ENCODE results near the gene KLHL30. TPM values are rescaled to one million over a fixed set of nuclear protein-coding genes. Genes with fewer than 3 reads are reported as not detected.
"Not testable (repeated sequence)": the region's sequence is repeated elsewhere in the genome, so short reads cannot be mapped to it uniquely, and the experiment has no call there.

Gene KLHL30
- total RNA-seq, 1 experiment from 2014 or later, result 0.61 TPM

DNA sequence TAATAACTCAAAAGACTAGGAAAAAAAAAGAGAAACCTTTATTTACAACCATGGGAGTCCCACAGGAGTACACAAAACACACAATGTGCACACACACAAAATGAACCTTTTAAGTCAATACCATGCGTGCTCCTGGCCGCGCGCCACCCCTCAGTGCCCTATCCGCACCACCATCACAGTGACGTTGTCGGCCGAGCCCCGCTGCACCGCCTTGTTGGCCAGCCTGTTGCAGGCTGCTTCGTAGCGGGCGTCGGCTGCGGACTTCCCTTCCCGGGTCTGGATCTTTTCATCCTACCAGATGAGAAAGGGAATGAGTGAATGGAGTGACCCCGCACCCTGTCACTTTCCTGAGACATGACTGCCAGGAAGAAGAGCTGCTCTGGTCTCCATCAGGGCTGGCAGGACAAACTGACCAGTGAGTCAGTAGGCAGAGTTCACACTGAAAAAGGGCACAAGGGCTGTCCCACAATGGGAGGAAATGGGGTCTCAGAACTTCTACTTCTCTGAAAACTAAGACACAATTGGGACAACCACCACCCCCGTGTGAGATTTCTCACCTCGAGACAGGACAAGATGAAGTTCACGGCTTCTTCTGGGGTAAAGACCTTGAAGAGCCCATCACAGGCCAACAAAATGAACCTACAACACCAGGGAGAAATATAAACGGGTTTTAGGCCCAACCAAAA, 32.1 kb downstream of the KLHL30 start:
- H3K9me3 ChIP-seq (ENCODE audit: control insufficient read depth in 1 of 2, insufficient read depth in 1 of 2, low read depth in 1 of 2, low read length in 2 of 2), result no peaks in the 10 kb centered on the region
- ATAC-seq (no peak), DNase-seq (ENCODE audit: low read depth, low spot score) (no peak)
- no peak overlapping the region for H3K4me3 ChIP-seq (replicated peaks in 1 of 2; ENCODE audit: low read depth in 1 of 2, low read length in 2 of 2)
- ChIA-PET CTCF (no interaction called here), POLR2A (no interaction called here), RAD21 (ENCODE audit: low non-redundant PET in 1 of 2, low total read pairs in 2 of 2, uncharacterized antibody in 2 of 2, unreplicated experiment in 2 of 2) (no interaction called here)
- intact Hi-C loops (cut with micrococcal nuclease), result no loop called here
- H3K4me1 ChIP-seq (ENCODE audit: control insufficient read depth in 1 of 2, insufficient read depth in 2 of 2, low read length in 2 of 2), result 0 out of 4 replicates have a peak, but pooled peaks cover 0 to 2% of the 10 kb centered on the region in 2 experiments
- no TSS peak for BruUV-seq (replicated peaks)
- TF ChIP-seq CBX3 (IDR thresholded peaks at IDR 0.05; ENCODE audit: low read depth), result no peak
- H3K9me2 ChIP-seq (ENCODE audit: insufficient read depth), result no peaks in the 10 kb centered on the region
- 0 out of 2 replicates have a peak, but pooled peaks cover 9% of the 10 kb centered on the region for H4K20me1 ChIP-seq (ENCODE audit: insufficient read depth)
- no peak overlapping the region for H2AFZ ChIP-seq (ENCODE audit: low read depth, low read length, poor library complexity, severe bottlenecking)
- H3K4me2 ChIP-seq (ENCODE audit: low read length), result no peak overlapping the region
- H3K79me2 ChIP-seq (ENCODE audit: insufficient read depth, low read length), result no peaks in the 10 kb centered on the region
- H3K27ac ChIP-seq (ENCODE audit: low read depth, low read length), result no peak overlapping the region
- no peak overlapping the region for H3K9ac ChIP-seq (ENCODE audit: low read length)
- no peaks in the 10 kb centered on the region for H3K27me3 ChIP-seq (ENCODE audit: insufficient read depth, low read length)
- H3K36me3 ChIP-seq (ENCODE audit: control insufficient read depth in 1 of 2, insufficient read depth in 2 of 2, low read length in 2 of 2), result peaks cover 7 to 33% of the 10 kb centered on the region in 2 experiments; a peak in 3 of 4 replicates

GRCh38 chr2:238171072-238171431, 32.6 kb downstream of the KLHL30 start:
- peaks cover 7 to 36% of the 10 kb centered on the region in 2 experiments; a peak in 3 of 4 replicates for H3K36me3 ChIP-seq (ENCODE audit: control insufficient read depth in 1 of 2, insufficient read depth in 2 of 2, low read length in 2 of 2)
- ATAC-seq; H3K4me3 ChIP-seq (replicated peaks in 1 of 2; ENCODE audit: low read depth in 1 of 2, low read length in 2 of 2); H3K9ac ChIP-seq (ENCODE audit: low read length); RAD21 ChIA-PET (ENCODE audit: low non-redundant PET in 1 of 2, low total read pairs in 2 of 2, uncharacterized antibody in 2 of 2, unreplicated experiment in 2 of 2); H4K20me1 ChIP-seq (ENCODE audit: insufficient read depth); H3K4me1 ChIP-seq (ENCODE audit: control insufficient read depth in 1 of 2, insufficient read depth in 2 of 2, low read length in 2 of 2); BruUV-seq (replicated peaks); H3K4me2 ChIP-seq (ENCODE audit: low read length); DNase-seq (ENCODE audit: low read depth, low spot score); H3K9me2 ChIP-seq (ENCODE audit: insufficient read depth); H3K9me3 ChIP-seq (ENCODE audit: control insufficient read depth in 1 of 2, insufficient read depth in 1 of 2, low read depth in 1 of 2, low read length in 2 of 2); POLR2A ChIA-PET; H3K79me2 ChIP-seq (ENCODE audit: insufficient read depth, low read length); H3K27me3 ChIP-seq (ENCODE audit: insufficient read depth, low read length); H2AFZ ChIP-seq (ENCODE audit: low read depth, low read length, poor library complexity, severe bottlenecking); H3K27ac ChIP-seq (ENCODE audit: low read depth, low read length); CTCF ChIA-PET; intact Hi-C loops (cut with micrococcal nuclease): not testable (repeated sequence)
